SIG-M5 treated with dmso at 0.1 percent for 504 hours (cell line): ENCODE measurements around the gene RGS3.
"Not testable (repeated sequence)": the region's sequence is repeated elsewhere in the genome, so short reads cannot be mapped to it uniquely, and the experiment has no call there.

Experiments used
- DNase-seq: peaks from one replicate; lab custom pipeline; 2025; ENCODE audit not compliant: unreplicated experiment; lab: John Stamatoyannopoulos, UW

Gene RGS3

DNA sequence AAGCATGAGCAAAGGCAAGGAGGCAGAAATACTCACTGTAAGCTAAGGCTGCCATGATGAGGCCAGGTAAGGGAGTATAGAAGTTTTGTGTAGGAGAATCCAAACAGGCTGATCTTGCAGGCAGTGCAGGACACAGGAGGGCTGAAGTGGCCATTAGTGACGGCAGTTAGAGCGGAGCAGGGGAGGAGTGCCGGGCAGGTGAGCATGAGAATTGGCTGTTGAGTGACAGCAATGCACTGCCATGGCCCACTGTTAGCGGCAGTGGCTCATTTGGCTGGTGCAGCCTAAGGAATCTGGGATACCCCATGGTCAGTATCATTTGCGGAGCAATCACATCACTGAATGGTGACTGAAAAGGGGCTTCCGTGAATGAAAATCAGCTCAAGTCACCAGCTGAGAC is 22.8 kb downstream of the RGS3 start:
- DNase-seq, result no peak

DNA sequence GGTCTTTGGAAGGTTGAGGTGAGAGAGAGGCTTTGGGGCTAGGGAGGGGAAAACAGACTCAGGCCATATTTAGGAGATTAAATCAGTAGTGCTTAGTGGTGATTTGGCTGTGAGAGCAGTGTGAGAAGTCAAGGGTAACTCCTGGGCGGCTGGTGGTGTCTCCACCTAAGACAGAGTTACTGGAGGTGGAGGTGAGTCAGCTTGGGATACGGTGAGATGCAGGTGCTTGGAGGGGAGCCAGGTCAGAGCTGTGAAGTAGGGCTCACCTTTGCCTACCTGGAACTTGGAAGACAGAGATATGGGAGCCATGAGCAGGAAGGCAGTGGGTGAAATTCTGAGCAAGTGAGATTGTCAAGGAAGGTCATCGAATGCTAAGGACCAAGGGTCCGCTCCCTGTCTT is 24.5 kb downstream of the RGS3 start:
- no peak for DNase-seq

GRCh38 chr9:113488490-113488889 is 25.0 kb downstream of the RGS3 start:
- DNase-seq, result no peak

GRCh38 chr9:113491147-113491546 is 27.6 kb downstream of the RGS3 start:
- DNase-seq, result not testable (repeated sequence)

GRCh38 chr9:113492343-113493202 is 29.0 kb downstream of the RGS3 start:
- no peak for DNase-seq

DNA sequence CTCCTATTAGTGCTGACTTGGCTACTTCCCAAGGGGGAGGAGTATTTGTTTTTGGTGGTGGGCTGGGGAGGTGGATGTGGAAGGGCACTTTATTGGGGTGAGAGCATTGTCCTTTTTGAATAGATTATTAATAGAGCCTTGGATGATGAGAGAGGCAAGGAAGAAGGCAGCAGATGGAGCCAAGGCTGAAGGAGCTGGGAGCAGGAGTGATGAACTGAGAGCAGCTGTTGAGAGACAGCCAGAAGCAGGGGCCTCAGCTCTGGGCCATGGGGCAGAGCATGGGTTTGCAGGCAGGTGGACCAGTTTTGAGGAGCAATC is 29.6 kb downstream of the RGS3 start:
- no peak for DNase-seq

DNA sequence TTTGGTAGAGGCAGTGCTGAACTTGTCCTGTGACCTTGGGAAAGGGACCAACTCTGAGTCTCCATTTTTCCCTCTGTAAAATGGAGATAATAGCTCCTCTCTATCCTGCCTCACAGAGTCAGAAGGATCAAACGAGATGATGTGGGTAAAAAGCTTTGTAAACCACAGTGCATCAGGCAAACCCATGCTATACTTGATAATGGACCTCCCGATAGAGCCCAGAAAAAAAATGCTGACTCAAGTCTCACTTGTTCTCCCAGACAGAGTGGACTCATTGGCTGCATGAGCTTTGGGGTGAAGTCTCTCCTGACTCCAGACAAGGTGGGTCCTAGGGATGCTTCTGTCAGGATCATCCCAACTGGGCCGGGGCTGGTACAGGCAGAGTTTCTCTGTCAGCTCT is 32.0 kb downstream of the RGS3 start:
- DNase-seq, result no peak

- DNase-seq, result no peak
These were observed 33.5 kb downstream of the RGS3 start for GRCh38 chr9:113497051-113497450.

GRCh38 chr9:113499153-113499875 is 35.8 kb downstream of the RGS3 start:
- DNase-seq, result no peak

GRCh38 chr9:113499876-113500497 is 36.5 kb downstream of the RGS3 start:
- DNase-seq, result no peak

DNA sequence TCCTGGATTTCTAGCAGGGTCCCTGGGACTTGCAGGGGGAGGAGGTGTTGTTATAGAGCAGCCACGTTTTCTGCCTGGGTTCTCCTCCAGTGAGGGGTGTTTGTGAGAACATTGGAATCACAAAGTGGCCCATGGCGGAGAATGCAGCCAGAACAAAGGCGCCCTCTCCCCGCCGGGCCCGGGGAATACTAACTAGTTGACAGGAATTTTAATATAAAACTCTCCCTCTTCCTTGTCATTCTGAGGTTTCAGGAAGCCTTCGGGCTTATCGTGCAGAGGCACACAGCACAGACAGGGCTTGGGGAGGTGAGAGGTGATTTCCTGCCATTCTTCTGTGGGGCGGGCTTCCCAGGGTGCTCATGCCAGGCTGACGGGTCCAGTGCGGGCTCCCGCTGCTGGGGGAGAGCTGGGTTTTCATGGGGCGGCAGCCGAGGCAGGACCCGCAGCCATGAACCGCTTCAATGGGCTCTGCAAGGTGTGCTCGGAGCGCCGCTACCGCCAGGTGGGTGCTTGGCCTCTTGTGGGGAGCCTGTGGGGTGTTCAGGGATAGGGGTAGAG is 37.7 kb downstream of the RGS3 start:
- DNase-seq, result no peak

- DNase-seq, result no peak
These were observed 38.3 kb downstream of the RGS3 start for GRCh38 chr9:113501852-113502251.

DNA sequence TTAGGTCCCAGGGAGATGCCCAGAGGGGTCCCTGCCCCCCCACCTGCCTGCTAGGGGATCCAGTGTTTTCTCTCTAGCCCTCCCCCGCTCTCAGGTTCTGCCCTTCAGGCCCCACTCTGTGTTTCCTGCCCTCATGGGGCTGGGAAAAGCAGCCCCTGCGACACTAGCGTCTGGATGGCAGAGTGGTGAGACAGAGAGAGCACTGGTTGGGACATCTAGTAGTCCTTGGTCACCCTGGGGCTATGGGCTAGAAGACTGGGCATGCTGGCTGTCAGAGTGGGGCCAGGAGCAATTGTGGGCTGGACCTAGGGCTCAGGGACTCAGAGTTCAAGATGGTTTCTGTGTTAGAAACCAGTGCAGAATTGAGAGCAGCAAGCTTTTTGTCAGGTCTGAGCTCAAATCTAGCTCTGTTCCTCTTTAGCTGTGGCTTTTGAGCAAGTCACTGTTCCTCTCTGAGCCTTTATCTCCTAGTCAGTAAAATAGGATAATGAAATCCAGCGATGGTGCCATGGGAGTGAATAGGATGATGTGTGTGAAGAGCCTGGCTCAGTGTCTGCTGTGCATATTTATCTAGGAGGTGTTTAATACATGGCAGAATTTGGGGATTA is 39.0 kb downstream of the RGS3 start:
- peak; percentile 12 for DNase-seq

- DNase-seq, result no peak
These were observed 39.6 kb downstream of the RGS3 start for GRCh38 chr9:113503131-113503541.

DNA sequence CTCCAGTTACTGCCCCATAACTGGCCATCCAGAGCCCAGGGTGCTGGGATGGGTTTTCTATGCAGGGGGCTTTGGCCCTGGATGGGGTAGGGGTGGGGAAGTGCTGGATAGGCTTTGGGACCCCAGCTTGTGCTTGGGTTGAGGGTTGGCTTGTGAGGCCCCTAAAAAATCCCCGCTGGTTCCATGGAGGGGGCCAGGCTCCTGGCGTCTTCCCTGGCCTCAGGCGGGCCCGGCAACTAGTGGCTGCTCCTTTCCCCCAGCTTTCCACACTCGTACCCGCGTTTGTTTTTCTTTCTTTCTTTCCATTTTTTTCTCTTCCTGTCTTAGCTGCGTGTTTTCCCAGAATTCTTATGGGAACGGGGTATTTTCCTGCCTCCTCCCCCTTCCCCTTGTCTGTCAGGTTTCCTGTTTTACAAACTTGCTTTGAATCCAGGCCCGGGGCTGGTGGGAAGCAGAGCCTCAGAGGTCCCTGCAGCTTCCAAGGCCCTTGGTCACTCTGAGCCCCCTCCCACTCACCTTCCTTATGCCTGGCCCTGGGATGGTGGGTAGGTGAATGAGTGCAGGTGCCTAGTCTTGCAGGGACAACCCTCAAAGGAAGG is 40.2 kb downstream of the RGS3 start:
- no peak for DNase-seq

DNA sequence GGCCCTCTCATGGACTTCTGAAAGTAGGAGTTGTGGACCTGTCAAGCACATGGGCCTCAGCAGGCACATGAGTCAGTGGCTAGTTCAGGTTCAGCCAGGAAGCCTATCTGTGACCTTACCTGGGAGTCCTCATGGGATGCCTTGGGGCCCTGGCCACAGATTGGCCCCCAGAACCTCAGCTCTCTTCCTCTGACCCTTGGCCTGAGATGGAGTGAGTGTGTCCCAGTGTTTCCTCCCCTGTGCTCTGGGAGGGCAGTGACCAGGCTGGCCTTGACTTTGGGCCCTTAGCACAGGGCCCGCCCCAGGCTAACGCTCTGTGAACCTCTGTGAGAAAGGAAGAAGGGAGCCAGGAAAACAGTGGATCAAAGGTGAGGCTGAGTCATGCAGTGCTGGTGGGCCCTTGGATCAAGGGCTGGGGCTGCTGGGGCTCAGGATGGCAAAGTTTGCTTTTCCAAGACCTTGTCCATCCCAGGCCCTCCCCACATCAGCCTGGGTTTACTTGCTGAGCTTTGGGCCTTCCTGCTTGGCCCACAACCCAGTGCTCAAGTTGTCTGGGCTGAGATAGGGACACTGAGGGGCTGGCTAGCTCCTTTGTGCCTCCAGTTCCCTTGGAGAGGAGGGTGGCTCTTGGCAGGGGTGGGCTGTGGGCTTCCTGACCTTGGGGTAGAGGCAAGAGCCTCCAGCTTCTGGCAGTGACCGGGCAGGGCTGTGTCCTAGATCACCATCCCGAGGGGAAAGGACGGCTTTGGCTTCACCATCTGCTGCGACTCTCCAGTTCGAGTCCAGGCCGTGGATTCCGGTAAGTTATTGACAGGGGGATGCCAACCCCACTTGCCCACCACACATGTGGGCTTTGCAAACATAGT is 41.4 kb downstream of the RGS3 start:
- no peak for DNase-seq

GRCh38 chr9:113506090-113506589 is 42.6 kb downstream of the RGS3 start:
- no peak for DNase-seq

GRCh38 chr9:113507256-113507655 is 43.7 kb downstream of the RGS3 start:
- DNase-seq, result no peak

GRCh38 chr9:113508111-113508749 is 44.7 kb downstream of the RGS3 start:
- DNase-seq, result no peak
